Neutrophil (primary cell): Measurements from ENCODE around the gene SRP68.

Experiments used
- H3K27ac ChIP-seq: fragments of 200-600 bp; sonication (generic); 2 replicates; pipeline ENCODE4 v1.5.1; 2016; ENCODE audit warnings: mild to moderate bottlenecking, moderate library complexity
- H3K27me3 ChIP-seq: fragments of 200-600 bp; sonication (generic); 2 replicates; pipeline ENCODE4 v1.6.0; 2016; ENCODE audit warnings: mild to moderate bottlenecking
- H3K36me3 ChIP-seq: fragments of 200-600 bp; sonication (generic); 2 replicates; pipeline ENCODE4 v1.5.1; 2017
- H3K4me1 ChIP-seq, 2 experiments: fragments of 200-600 bp in 1 of 2; sonication (generic) in 1 of 2; 1 replicate in 1 of 2; 2 replicates in 1 of 2; pipeline versions ENCODE4 v1.5.1 to v1.6.1; 2013 to 2016; ENCODE audit warnings: low read depth in 1 of 2, low read length in 1 of 2, mild to moderate bottlenecking in 1 of 2, moderate library complexity in 1 of 2; ENCODE audit not compliant: control insufficient read depth in 1 of 2, insufficient read depth in 1 of 2
- H3K4me3 ChIP-seq, 2 experiments: fragments of 200-600 bp in 1 of 2; sonication (generic) in 1 of 2; 1 replicate in 1 of 2; 2 replicates in 1 of 2; pipeline ENCODE4 v1.5.1; 2013 to 2016; ENCODE audit warnings: low read depth in 1 of 2, low read length in 1 of 2, mild to moderate bottlenecking in 1 of 2, moderate library complexity in 1 of 2
- H3K9me3 ChIP-seq: fragments of 200-600 bp; sonication (generic); 2 replicates; pipeline ENCODE4 v1.5.1; 2016
- TF ChIP-seq, protein P1 (sequence below): fragments of 200-600 bp; sonication (generic); IDR thresholded peaks from 2 replicates; pipeline ENCODE4 v1.5.1; 2016; ENCODE audit warnings: antibody characterized with exemption

Gene SRP68

DNA sequence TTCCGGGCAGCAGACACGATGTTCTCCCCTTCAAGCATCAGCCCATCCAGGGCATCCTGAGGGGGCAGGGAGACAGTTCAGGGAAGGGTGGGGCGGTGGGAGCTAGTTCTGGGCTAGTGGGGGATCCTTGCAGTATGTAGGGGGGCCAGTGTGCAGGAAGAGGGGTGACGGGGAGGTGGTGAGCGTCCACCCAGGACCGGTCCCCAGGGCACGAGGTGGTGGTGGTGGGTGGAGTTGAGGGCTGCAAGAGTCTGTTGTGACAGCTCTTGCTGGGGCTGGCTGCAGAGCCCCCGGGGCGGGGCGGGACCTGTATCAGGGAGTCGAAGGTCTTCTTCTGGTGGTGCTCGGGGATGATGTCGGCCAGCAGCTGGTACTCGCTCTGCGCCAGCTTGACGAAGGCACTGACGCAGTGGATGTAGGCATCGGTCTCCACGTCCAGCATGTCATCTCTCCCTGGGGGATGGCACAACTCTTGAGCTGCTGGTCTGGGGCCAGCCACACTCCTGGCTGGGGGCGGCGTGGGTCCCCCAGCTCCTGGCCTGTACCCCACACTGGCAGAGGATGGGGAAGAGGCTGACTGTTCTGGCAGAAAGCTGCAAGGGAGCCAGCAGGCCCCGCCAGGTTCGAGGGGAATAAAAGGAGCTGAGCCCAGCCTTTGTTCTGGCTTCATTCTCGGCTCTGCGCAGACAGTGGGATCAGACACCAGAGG lies 16.7 kb upstream of the SRP68 start:
- Histone ChIP-seq H3K4me3 (no peak overlapping the region), H3K36me3 (peaks cover 99% of the 10 kb centered on the region), H3K4me1 (no peaks in the 10 kb centered on the region), H3K27ac (no peak overlapping the region), H3K9me3 (no peaks in the 10 kb centered on the region), H3K27me3 (no peaks in the 10 kb centered on the region)
- TF ChIP-seq, protein P1, sequence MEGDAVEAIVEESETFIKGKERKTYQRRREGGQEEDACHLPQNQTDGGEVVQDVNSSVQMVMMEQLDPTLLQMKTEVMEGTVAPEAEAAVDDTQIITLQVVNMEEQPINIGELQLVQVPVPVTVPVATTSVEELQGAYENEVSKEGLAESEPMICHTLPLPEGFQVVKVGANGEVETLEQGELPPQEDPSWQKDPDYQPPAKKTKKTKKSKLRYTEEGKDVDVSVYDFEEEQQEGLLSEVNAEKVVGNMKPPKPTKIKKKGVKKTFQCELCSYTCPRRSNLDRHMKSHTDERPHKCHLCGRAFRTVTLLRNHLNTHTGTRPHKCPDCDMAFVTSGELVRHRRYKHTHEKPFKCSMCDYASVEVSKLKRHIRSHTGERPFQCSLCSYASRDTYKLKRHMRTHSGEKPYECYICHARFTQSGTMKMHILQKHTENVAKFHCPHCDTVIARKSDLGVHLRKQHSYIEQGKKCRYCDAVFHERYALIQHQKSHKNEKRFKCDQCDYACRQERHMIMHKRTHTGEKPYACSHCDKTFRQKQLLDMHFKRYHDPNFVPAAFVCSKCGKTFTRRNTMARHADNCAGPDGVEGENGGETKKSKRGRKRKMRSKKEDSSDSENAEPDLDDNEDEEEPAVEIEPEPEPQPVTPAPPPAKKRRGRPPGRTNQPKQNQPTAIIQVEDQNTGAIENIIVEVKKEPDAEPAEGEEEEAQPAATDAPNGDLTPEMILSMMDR, result no peak

DNA sequence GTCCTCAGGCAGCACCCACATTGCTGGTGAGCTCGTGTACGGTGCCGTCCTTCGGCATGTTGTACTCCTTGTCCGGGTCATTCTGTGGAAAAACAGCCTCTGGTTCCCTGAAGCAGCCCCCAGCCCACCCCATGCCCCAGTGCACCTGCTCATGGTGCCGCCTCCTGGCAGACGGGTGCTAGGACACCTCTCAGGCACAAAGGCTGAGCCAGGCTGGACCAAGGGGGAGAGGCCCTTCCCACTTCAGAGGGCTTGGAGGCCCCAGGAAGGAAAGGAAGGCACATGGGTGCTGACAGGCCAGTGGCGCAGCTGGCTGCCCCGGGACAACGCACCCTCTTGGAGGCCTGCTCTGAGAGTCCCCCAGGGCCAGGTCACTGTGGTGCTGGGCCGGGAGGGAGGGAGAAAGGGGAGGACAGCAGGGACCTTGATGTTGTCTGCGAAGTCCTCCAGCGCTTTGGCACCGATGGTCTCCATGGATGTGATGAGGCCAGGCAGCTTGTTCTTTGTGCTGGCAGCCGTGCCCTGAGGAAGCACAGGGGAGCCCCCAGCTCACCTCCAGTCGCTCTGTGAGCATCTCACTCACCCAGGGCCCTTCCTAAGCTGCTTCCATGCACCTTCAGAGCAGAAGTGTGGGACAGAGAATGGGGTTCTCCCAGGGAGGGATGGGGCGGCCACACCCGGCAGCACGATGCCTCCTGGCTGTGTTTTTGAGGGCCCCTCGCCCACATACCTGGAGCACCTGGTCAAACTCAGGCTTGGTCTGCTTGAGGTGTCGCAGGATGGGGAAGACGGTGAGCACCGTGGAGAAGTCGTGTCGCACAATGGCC lies 15.9 kb upstream of the SRP68 start:
- H3K4me1 ChIP-seq, result no peaks in the 10 kb centered on the region
- H3K9me3 ChIP-seq, result no peaks in the 10 kb centered on the region
- no peak overlapping the region for H3K27ac ChIP-seq
- TF ChIP-seq, protein P1, result no peak
- no peaks in the 10 kb centered on the region for H3K27me3 ChIP-seq
- peaks cover 99% of the 10 kb centered on the region for H3K36me3 ChIP-seq
- H3K4me3 ChIP-seq, result no peak overlapping the region

DNA sequence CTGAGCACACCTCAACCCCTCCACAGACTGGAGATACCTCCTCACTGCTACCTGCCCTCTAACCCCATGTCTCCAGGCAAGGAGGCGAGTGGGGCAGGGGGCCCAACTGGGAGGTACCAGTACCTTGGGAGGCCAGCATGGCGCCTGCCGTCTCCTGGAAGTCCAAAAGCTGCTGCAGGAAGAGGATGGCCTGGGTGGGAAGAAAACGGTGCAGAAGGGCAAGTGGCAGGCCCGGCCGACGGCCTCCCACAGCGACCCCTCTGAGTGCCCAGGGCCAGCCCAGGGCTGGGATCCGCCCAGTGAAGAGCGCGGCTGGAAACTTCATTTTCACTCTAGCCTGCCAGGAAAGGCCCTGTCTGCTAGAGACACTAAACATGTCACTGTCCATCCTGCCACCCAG lies 15.2 kb upstream of the SRP68 start:
- no peak overlapping the region for H3K27ac ChIP-seq
- H3K4me3 ChIP-seq, result no peak overlapping the region
- peaks cover 99% of the 10 kb centered on the region for H3K36me3 ChIP-seq
- H3K9me3 ChIP-seq, result no peaks in the 10 kb centered on the region
- H3K4me1 ChIP-seq, result no peaks in the 10 kb centered on the region
- TF ChIP-seq, protein P1, result no peak
- no peaks in the 10 kb centered on the region for H3K27me3 ChIP-seq

DNA sequence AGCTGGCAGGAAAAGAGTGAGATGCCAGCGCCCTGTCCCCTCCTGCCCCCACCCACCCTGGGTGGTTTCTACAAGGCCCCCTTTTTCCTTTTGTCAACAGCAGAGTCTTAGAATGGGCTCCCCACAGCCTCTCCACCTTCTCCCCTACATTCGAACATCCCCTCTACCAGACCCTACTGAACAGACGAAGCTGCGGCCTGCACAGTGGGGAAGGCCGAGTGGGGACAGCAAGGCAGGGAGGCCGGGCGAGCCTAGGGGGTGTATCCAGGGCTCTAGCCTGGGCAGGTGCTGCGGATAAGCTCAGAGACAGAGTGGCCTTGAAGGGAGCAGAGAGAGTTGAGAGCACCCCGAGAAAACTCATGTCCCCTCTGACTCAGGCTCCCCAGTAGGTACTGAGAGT lies 14.1 kb upstream of the SRP68 start:
- Histone ChIP-seq H3K27me3 (no peaks in the 10 kb centered on the region), H3K36me3 (peaks cover 100% of the 10 kb centered on the region), H3K4me3 (no peak overlapping the region), H3K4me1 (no peaks in the 10 kb centered on the region), H3K9me3 (no peaks in the 10 kb centered on the region), H3K27ac (no peak overlapping the region)
- TF ChIP-seq, protein P1, result no peak

DNA sequence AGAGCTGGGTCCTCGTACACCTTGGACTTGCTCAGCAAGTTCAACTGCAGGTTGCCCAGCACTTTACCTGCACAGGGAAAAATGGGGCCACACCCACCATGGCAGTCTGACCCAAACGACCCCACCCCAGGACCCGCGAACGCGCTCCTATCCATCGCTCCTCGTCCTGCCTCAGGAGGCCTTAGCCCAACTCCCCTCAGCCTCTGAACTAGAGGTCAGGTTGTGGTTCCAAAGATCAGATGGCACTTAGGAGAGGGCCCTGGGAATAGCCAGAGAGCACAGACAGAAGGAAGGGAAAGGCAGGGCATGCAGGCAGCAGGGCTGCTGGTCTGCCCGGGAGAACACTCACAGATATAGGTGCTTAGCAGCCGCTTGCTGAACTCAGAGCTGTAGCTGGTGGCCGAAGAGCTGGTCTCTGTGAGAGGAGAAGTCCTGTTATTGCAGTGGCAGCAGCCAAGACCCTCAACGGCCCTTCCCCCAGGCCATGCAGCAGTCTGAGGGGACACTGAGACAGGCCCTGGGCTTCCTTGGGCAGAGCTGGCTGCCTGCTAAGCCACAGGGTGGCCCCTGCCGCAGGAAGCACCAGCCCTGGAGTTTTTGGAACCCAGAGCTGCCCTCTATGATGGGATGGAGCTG lies 13.5 kb upstream of the SRP68 start:
- Histone ChIP-seq H3K27me3 (peaks cover under 1% of the 10 kb centered on the region), H3K36me3 (peaks cover 97% of the 10 kb centered on the region), H3K9me3 (no peaks in the 10 kb centered on the region), H3K4me1 (no peaks in the 10 kb centered on the region), H3K27ac (no peak overlapping the region), H3K4me3 (no peak overlapping the region)
- TF ChIP-seq, protein P1, result no peak
